Glomerular visceral epithelial cell (primary cell): Measurements from ENCODE around the gene C6orf132.

ENCODE experiments used
- DNase-seq: peaks from one replicate; pipeline ENCODE4 v3.0.0-alpha.2; 2016; ENCODE audit errors: extremely low spot score

The C6orf132 gene

DNA sequence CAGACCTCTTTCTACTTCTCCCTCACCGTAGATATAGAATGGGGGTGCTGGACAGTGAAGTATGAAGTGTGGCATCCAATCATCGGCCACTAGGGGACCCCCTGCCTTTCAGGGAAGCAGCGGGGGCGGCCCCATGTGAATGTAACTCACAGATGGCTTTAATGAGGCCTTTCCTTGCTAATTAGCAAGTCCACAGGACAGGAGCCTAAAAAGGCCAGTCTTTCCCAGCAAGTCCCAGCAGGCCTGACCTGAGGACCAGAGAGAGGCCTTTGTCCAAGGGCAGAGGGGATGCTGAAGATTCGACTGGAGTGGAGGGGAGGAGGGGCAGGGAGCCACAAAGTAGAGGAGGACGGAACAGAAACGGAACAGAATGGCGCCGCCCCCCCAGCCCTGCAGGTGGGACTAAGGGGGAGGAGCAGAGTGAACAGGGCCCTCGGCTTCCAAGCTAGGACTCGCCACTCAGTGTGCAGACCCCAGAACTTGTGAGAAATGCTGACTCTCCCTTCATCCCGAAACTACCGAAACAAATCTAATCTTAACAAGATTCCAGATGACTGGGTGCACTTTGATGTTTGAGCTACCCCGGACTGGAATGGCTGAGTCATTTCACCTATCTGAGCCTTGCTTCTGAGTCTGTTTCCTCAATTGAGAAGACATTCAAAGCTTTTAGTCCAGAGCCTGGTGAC is 5.8 kb downstream of the C6orf132 start:
- peak; percentile 60 for DNase-seq

DNA sequence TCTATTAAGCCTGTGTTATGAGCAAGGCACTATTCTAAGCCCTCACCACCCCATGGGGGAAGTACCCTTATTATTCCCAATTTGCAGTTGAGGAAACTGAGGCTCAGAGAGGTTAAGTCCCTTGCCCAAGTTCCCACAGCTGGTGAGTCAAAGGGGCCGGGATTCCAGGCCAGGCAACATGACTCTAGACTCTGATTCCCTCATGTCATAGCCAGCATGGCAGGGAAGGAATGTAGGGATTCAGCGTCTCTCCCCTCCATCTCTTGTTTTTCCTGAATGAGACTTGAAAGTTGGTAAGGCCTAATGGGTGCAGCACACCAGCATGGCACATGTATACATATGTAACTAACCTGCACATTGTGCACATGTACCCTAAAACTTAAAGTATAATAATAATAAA is 6.7 kb downstream of the C6orf132 start:
- no peak for DNase-seq

DNA sequence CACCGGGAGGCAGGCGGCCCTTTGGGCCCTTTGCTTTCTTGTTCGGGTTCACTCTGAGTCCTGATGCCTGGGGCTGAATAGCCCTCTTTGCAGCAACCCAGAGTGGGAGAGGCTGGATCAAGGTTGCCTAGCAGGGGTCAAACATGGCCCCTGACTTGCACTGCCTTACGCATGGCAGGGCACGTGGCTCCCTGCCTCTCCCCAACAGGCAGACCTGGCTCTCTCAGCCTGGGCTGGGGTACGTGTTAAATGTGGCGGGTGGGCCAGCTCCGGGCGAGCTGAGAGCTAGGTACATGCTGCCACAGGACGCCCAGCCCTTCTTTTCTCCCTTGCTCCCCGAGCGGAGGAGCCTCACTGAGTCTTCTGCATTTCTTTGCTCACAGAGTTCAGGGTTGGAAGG is 7.3 kb downstream of the C6orf132 start:
- DNase-seq, result no peak

DNA sequence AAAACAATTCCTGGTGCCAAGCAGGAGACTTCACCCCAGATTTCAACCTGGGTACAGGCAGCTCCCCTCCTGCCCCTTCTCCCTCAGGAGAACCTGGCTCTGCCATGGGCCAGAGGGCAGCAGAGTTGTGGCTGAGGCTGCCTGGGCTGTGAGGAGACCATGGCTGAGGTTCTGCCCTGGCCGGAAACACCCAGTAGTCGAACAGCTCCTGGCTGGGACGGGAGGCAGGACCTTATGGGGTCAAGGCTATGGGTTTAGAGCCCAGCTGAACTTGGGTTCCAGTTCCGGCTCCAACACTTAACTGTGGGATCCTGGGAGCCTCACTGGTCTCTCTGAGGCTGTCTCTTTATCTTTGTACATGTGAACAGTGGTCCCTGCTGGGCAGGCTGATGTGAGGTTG is 8.5 kb downstream of the C6orf132 start:
- DNase-seq, result no peak

DNA sequence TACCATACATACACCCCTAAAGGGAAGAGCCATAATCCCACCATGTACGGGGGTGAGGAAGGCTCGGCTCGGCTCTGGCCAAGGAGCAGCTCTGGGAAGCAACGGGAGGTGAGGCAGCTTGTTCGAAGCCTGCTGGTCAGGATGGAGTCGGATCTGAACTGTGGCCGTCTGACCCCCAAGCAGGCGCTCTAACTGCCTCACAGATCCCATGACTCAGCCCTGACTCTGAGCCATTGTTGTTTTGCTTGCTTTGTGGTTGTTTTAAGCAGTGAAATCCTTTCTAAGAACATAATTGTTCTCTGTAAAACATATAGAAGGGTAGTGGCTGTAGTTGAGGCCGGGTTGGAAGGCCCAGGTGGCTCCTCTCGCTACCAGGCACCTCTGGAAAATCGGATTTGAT is 10.9 kb downstream of the C6orf132 start:
- peak; percentile 72 for DNase-seq

DNA sequence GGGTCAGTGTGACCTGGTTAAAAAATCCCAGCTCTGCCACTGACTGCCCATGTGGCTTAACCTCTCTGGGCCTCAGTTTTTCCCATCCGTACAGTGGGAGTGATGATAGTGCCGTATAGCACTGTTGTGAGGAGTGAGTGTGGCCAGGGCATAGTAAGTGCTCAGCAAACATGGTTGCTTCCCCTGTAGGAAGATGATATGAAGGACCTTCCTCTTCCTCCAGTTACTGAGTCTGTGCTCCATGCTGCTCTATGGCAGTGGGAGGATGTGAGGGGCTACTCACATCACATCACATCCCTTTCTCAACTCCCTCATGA is 13.1 kb downstream of the C6orf132 start:
- DNase-seq, result no peak

DNA sequence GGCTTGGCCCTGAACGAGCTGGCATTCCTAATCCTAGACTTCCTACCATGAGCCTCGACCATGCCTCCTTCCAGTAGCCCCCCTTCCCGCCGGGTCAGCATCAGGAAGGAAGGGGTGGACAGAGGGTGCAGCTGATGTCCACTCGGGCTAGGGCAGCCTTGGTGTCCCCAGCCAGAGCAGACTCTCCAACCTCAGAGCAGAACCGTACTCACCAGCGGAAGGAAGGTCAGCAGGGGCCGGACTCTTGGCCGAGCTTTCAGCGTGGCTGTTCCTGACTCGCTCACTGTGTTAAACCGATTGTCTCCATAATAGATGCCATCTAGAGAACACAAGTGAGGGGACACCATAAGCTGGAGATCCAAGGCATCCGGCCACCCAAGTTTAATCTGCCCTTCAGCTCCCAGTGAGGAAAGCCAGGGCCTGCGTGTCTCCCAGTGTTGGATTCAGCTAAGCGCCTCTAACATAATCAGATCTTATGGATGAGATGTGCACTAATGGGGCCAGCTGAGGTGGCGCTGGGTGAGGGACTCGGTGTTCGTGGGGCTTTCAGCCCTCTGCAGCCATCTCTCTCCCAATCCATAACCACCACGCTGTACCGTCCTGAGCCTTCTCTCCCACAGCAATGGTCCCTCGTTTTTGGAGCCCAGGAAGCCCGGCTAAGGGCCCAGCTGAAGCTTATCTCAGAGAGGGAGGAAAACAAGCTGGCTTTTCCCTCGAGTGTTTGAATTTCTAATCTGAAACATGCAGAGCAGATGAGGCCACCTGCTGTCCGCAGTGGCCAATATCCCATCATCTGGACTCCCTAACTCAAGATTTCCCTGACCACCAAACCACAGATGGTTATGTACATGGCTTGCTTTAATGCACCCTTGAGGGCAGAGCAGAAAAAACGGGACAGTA is 13.7 kb downstream of the C6orf132 start:
- DNase-seq, result no peak

DNA sequence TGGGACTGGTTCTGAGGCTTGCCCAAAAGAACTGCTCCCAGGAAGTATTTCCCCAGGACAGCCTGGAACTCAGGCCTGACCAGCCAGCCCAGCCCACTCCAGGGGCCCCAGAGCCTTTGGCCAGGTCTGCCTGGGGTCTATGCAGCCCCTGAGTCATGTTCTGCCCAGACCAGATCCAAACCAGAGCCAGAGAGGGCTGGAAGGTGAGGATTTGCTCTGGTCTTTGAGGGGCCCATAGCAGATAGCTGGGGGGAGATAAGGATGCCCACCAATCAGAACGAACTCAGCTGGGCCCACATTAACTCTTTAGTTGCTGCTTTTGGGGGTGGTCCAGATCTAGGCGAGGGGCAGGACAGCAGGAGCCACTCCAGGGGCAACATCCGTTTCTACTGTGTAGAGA is 16.8 kb downstream of the C6orf132 start:
- DNase-seq, result no peak

DNA sequence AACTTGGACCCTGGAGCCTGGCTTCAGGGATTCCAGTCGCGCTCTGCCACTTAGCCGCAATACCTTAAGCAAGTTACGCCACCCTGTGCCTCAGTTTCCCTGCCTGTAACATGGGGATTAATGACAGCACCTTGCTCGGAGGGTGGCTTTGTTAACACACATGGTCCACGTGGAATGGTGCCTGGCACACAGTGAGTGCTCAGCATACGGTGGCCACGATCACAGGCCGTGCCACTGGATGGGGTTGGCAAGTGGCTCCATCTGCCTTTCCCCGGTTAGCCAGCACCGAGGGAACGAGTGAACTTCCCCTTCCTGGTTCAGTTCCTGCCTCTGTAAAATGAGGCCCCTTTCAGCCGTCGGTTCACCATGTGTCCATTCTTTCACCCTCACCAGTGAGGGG is 17.2 kb downstream of the C6orf132 start:
- DNase-seq, result no peak

DNA sequence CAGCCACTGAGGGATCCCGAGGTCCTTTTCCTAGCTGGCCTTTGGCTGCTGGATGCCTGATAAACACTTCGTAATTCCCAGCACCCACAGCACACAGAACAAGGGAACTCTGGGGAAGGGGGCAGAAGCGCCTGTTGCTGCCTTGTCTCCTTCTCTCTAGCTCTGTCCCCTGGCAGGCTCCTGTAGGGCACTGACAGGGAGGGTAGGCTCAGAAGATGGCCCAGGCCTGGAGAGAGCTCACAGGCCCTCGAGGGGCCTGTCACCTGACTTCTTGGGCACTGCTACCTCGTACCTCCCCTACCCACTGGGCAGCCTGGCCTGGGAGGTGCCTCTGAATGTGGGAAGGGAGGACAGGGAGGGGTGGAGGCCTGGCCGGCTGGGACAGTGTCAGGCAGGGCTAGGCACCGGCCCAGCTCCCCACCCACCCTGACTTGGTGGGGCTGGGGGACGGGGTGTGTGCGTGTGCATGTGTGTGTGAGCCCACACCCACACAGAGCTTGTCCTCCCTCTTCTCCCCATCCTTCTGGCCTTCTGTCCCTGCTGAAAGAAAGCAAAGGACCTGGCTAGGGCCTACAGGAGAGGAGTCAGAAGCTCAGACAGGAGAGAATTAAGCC is 18.1 kb downstream of the C6orf132 start:
- no peak for DNase-seq

DNA sequence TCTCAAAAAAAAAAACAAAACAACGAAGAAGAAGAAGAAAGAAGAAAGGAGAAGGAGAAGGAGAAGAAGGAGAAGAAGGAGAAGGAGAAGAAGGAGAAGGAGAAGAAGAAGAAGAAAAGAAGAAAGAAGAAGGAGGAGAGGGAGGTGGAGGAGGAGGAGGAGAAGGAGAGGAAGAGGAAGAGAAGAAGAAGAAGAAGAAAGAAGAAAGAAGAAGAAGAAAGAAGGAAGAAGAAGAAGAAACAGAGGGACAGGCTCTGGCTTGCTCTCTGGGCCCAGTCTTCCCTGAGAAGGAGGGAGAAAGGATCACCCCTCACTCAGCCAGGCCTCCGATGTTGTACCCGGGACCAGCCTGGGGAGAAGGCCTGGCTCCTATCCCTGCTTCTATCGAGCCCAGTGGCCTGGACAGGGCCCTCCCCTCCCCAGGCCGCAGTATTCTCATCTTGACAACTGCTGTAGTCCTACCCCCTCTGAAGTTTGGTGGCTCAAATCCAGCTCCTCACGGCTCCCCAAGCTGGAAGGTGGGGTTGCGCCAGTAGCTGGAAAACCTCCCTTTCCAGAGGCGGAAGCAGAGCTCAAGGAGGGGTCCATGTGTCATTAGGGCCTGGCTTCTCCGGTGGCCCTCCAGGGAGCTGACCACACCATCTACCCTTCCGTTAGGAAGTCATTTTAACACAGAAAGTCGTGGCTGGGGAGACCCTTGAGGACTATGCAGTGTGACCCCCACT is 18.9 kb downstream of the C6orf132 start:
- no peak for DNase-seq

DNA sequence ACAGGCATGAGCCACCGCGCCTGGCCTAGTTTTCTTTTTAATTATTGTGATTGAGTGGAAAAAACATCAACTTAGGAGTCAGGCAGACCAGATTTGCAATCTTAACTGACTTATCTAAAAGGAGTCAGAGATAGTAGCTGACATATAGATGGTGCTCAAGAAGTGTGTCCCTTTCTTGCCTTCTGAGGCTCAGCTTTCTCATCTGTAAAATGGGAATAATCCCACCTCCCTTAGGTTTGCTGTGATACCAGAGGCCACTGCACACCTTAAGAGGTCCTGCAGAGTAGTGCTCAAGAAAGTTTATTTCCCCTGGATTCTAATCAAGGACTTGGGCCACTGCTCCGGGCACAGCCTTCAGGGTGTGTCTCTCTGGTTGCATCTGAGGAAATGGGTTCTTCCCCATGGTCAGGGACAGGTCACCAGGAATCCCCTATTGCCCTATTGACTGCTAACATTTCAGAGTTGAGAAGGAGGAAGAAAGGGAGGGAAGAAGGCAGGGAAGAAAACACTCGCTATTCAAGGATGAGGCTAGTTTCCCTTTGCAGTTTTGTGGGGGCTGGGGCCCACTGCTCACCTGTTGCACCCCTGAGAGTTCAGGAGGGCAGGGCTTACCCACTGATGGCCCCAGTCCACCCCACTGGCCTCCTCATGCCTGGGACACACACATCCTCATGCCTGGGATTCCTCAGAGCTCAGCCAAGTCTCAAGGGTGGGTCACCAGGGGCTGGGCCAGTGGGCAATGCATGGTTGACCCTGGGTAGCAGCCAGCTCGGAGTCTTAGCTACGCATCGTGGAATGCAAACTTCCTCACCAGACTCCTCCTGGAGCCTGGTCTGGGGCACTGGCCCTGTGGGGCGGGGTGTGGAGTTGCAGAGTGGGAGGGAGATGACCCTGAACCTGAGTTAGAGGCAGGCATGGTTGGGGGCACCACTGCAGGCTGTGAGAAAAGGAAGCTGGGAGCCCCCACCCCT is 21.2 kb downstream of the C6orf132 start:
- DNase-seq, result peak; percentile 92

DNA sequence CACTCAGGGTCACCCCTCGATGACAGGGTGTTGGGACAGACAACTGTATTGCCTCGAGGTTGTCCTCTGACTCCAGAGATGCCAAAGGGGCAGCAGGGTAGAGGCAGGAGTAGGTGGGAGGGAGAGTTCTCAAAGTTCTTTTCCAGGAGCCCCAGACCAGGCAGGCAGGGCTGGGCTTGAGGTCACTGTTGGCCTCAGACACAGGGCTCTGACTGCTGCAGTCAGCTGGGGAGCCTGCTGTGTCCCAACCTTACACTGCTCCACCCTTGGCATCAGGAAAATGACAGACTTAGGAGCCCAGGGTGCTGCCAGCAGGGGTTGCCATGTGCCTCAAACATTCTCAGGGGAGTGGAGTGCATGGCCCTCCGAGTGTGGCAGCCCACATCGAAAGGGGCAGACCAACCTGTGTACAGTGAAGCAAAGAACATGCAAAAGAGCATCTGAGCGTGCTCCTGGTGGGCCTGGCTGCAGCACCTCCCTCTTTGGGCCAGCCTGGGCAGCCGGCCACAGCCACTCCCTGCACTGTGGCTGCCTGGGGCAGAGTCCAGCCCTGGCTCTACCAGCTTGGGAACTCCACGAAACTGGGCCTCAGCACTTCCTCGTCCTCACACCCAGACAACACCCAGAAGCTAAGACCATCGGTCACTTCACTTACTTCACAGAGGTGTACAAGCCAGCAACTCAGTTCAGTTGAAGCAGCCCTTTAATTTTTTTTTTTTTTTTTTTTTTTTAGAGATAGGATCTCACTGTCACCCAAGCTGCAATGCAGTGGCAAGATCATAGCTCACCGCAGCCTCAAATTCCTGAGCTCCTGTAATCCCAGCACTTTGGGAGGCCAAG is 24.0 kb downstream of the C6orf132 start:
- DNase-seq, result peak; percentile 79

DNA sequence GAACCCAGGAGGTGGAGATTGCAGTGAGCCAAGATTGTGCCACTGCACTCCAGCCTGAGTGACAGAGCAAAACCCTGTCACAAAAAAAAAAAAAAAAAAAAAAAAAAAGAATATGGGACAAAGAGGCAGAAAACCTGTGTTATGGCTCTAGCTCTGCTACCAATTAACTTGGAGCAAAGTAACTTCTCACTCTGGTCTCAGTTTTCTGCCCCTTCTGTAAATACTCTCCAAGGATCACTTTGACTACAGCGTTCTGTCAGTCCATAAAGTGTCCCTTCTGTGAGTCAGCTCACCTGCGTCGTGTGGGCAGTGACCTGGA is 24.6 kb downstream of the C6orf132 start:
- no peak for DNase-seq

DNA sequence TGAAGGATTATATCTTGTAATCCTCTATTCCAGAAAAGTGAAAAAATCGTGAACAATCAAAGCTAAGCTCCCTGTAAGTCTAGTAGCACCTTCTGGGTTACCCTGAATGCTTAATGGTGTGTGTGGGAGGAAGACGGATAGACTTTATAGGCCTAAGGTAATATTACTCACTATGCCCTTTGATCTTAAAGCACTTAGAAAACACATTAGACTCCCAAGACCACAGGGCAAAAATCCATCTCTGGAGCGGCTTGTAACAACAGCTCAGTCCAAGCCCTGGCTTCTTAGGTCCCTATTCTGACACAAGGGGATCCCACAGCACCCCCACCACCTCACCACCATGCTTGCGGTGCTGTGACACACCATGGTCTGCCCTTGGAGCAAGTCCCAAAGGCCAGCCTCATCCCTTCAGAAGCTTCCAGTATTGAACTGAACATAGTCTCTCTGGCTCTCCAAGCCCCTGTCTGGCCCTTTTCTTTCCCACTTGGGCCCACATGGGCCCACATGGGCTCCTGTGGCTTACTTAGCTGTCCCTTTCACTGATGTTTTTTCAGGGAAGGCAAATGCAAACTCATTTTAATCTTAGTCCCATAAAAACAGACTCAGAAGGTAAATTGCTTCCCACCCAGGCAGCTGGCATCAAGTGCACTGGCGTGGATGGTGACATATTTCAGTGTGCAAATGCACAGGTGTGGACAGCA is 28.3 kb downstream of the C6orf132 start:
- DNase-seq, result peak; percentile 71

DNA sequence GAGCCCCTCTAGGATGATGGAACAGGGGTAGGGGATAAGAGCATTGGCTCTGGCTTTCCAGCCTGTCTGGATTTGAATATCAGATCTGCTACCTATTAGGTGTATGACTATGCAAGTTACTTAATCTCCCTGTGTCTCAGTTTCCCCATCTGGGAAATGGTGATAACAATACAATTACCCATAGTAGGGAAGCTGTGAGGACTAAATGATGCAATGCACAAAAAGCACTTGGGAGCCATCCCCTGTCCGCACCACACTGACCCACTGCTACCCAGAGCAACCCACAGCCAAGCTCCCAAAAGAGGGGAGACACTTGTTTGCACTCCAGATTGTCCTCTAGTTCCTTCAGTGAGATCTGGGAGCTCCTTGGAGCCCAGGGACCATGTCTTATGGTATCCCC is 30.1 kb downstream of the C6orf132 start:
- no peak for DNase-seq

DNA sequence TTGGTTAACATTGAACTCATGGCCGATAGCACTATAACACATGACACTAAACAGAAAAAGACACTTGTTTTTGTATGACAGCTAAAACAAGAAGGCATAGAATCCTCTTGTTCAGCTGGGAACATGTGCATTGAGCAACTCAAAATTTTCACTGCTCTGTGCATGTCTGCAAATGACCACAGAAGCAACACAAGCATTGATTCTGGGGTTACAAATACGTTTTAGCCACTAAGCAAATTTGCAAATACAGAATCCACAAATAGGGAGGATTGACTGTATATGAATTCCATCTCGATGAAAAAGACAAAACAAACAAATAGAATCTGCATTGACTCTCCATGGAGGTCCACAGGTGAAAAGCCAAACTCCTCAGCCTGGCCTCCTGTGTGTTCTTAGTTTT is 31.7 kb downstream of the C6orf132 start:
- no peak for DNase-seq

DNA sequence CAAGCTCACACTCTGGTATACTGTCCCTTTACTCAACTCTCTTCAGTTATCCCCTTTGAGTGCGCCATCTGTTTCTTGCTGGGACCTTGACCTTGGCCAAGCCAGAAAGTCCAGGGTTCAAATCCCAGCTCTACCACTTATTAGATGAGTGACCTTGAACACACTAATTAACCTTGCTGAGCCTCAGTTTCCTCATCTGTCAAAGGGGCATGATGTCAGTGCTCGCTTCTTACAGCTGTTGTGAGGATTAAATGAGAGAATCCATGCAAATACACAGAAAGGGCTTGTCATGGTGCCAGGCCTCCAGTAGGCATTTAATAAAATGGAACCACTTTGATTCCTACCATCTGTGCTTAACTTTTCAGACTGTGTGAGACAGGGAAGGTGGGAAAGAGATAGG is 34.3 kb downstream of the C6orf132 start:
- no peak for DNase-seq

DNA sequence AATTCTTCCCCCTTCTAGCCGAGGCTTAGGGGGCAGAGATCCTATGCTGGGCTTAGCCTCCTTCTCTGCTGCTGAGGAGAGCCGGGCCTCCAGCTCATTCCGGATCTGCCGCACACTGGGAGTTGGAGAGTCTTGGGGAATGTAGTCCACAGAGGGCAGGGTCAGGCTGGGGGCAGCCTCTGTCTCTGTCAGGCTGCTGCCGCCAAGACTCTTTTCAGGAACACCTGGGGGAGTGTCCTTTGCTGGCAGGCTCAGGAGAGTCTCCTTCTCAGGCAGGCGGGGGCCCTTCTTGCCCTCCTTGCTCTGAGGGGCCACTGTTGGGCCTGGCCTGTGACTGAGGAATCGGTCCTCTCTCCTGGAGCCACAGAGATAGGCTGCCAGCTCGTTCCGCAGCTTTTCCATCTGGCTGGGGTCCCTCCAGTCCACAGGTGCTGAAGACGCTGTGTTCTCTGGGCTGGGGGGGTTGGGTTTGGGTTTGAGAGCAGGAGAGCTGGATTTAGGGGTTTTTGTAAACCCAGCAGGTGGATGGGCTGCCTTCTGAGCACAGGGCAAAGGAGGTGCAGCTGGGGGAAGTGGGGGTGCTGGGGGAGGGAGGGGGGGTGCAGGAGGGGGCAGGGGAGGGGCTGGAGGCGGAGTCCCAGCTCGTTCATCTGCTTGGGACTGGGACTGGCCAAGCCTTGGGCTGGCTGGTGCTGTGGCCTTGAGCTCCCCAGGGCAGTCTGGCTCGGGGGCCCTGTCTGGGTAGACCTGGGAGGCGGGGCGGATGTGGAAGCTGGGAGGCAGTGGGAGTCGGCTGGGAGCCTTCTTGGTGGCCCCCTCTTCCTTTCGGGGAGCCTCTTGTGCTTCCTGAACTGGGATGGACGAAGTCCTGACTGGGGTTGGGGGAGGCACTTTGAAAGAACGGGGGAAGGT is 36.1 kb downstream of the C6orf132 start:
- DNase-seq, result no peak
